ENCODE data around the gene C2orf68.
"Not testable (repeated sequence)": the region's sequence is repeated elsewhere in the genome, so short reads cannot be mapped to it uniquely, and the experiment has no call there.

GRCh38 chr2:85657399-85657798 is 45.5 kb upstream of the C2orf68 start:
- TF ChIP-seq, protein P1, sequence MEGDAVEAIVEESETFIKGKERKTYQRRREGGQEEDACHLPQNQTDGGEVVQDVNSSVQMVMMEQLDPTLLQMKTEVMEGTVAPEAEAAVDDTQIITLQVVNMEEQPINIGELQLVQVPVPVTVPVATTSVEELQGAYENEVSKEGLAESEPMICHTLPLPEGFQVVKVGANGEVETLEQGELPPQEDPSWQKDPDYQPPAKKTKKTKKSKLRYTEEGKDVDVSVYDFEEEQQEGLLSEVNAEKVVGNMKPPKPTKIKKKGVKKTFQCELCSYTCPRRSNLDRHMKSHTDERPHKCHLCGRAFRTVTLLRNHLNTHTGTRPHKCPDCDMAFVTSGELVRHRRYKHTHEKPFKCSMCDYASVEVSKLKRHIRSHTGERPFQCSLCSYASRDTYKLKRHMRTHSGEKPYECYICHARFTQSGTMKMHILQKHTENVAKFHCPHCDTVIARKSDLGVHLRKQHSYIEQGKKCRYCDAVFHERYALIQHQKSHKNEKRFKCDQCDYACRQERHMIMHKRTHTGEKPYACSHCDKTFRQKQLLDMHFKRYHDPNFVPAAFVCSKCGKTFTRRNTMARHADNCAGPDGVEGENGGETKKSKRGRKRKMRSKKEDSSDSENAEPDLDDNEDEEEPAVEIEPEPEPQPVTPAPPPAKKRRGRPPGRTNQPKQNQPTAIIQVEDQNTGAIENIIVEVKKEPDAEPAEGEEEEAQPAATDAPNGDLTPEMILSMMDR (IDR thresholded peaks at IDR 0.05) = not testable (repeated sequence)
- not testable (repeated sequence) for TF ChIP-seq POLR2A (IDR thresholded peaks at IDR 0.05; ENCODE audit: low read depth); POLR2AphosphoS5 (IDR thresholded peaks at IDR 0.05); EP300 (IDR thresholded peaks at IDR 0.05)
